Rectal smooth muscle tissue (tissue), 1 donor: ENCODE measurements around the gene CAPZB.
A peak's percentile ranks its signal among the peaks of the same experiment; 100 is the strongest.

ENCODE experiments used
- H3K27ac ChIP-seq: one replicate; pipeline ENCODE4 v1.7.0; 2013; ENCODE audit warnings: low read depth, low read length, inconsistent platforms
- H3K27me3 ChIP-seq: one replicate; pipeline ENCODE4 v1.7.0; 2013; ENCODE audit warnings: low read length; ENCODE audit not compliant: control insufficient read depth, insufficient read depth
- H3K36me3 ChIP-seq: one replicate; pipeline ENCODE4 v1.7.0; 2013; ENCODE audit warnings: low read length; ENCODE audit not compliant: control insufficient read depth, insufficient read depth
- H3K4me1 ChIP-seq: one replicate; pipeline ENCODE4 v1.7.0; 2013; ENCODE audit warnings: low read length; ENCODE audit not compliant: control insufficient read depth, insufficient read depth
- H3K4me3 ChIP-seq: one replicate; pipeline ENCODE4 v1.7.0; 2013; ENCODE audit warnings: low read length
- H3K9ac ChIP-seq: one replicate; pipeline ENCODE4 v1.7.0; 2013; ENCODE audit warnings: low read length

The CAPZB gene

GRCh38 chr1:19439464-19440171 is 45.7 kb downstream of the CAPZB start:
- no peak overlapping the region for H3K4me3 ChIP-seq
- H3K27me3 ChIP-seq: no peaks in the 10 kb centered on the region
- H3K9ac ChIP-seq: no peak overlapping the region
- H3K27ac ChIP-seq: peak overlapping the region; percentile 83
- peaks cover 3% of the 10 kb centered on the region for H3K36me3 ChIP-seq
- H3K4me1 ChIP-seq: peaks cover 84% of the 10 kb centered on the region

- peaks cover 92% of the 10 kb centered on the region for H3K4me1 ChIP-seq
- no peak overlapping the region for H3K4me3 ChIP-seq
- peak overlapping the region; percentile 83 for H3K27ac ChIP-seq
- H3K9ac ChIP-seq: no peak overlapping the region
- H3K36me3 ChIP-seq: peaks cover 3% of the 10 kb centered on the region
- no peaks in the 10 kb centered on the region for H3K27me3 ChIP-seq
Measured at GRCh38 chr1:19438516-19439195, 46.7 kb downstream of the CAPZB start.

- H3K9ac ChIP-seq: no peak overlapping the region
- H3K4me3 ChIP-seq: peak overlapping the region; percentile 14
- peaks cover 94% of the 10 kb centered on the region for H3K4me1 ChIP-seq
- H3K27me3 ChIP-seq: no peaks in the 10 kb centered on the region
- H3K27ac ChIP-seq: peak overlapping the region; percentile 83
- H3K36me3 ChIP-seq: peaks cover 3% of the 10 kb centered on the region
Measured at GRCh38 chr1:19437891-19438294, 47.4 kb downstream of the CAPZB start.

GRCh38 chr1:19436716-19437476 is 48.4 kb downstream of the CAPZB start:
- H3K36me3 ChIP-seq: peaks cover 3% of the 10 kb centered on the region
- H3K9ac ChIP-seq: no peak overlapping the region
- no peak overlapping the region for H3K4me3 ChIP-seq
- peaks cover 90% of the 10 kb centered on the region for H3K4me1 ChIP-seq
- H3K27ac ChIP-seq: peak overlapping the region; percentile 83
- no peaks in the 10 kb centered on the region for H3K27me3 ChIP-seq

GRCh38 chr1:19435851-19436455 is 49.4 kb downstream of the CAPZB start:
- Histone ChIP-seq H3K36me3 (peaks cover 3% of the 10 kb centered on the region), H3K4me1 (peaks cover 86% of the 10 kb centered on the region), H3K9ac (no peak overlapping the region), H3K27ac (peak overlapping the region; percentile 83), H3K27me3 (no peaks in the 10 kb centered on the region), H3K4me3 (no peak overlapping the region)

GRCh38 chr1:19435181-19435580 is 50.2 kb downstream of the CAPZB start:
- H3K4me3 ChIP-seq: no peak overlapping the region

GRCh38 chr1:19433719-19433998 is 51.7 kb downstream of the CAPZB start:
- Histone ChIP-seq H3K27ac (peak overlapping the region; percentile 83), H3K9ac (no peak overlapping the region), H3K4me3 (no peak overlapping the region), H3K27me3 (no peaks in the 10 kb centered on the region), H3K36me3 (peaks cover 3% of the 10 kb centered on the region), H3K4me1 (peaks cover 88% of the 10 kb centered on the region)

More at GRCh38 chr1:19435181-19435580, 50.2 kb downstream of the CAPZB start:
- H3K4me1 ChIP-seq: peaks cover 88% of the 10 kb centered on the region
- H3K27ac ChIP-seq: peak overlapping the region; percentile 83
- no peak overlapping the region for H3K9ac ChIP-seq
- peaks cover 3% of the 10 kb centered on the region for H3K36me3 ChIP-seq
- H3K27me3 ChIP-seq: no peaks in the 10 kb centered on the region

GRCh38 chr1:19432943-19433718 is 52.2 kb downstream of the CAPZB start:
- Histone ChIP-seq H3K36me3 (peaks cover 3% of the 10 kb centered on the region), H3K4me3 (no peak overlapping the region), H3K4me1 (peaks cover 85% of the 10 kb centered on the region), H3K9ac (no peak overlapping the region), H3K27ac (peak overlapping the region; percentile 83), H3K27me3 (no peaks in the 10 kb centered on the region)

GRCh38 chr1:19430121-19431068 is 54.9 kb downstream of the CAPZB start:
- no peaks in the 10 kb centered on the region for H3K27me3 ChIP-seq
- H3K4me3 ChIP-seq: no peak overlapping the region
- H3K27ac ChIP-seq: peak overlapping the region; percentile 93
- no peak overlapping the region for H3K9ac ChIP-seq
- H3K36me3 ChIP-seq: no peaks in the 10 kb centered on the region
- H3K4me1 ChIP-seq: peaks cover 85% of the 10 kb centered on the region

GRCh38 chr1:19429611-19430010 is 55.7 kb downstream of the CAPZB start:
- H3K4me1 ChIP-seq: peaks cover 85% of the 10 kb centered on the region
- H3K36me3 ChIP-seq: no peaks in the 10 kb centered on the region
- H3K27ac ChIP-seq: peak overlapping the region; percentile 93
- H3K9ac ChIP-seq: no peak overlapping the region
- no peaks in the 10 kb centered on the region for H3K27me3 ChIP-seq
- H3K4me3 ChIP-seq: no peak overlapping the region
